Fibroblast of the aortic adventitia (primary cell): ENCODE results near the gene NCAPH2. TPM values are rescaled to one million over a fixed set of nuclear protein-coding genes. Genes with fewer than 3 reads are reported as not detected.

Experiments
- DNase-seq: peaks from one replicate; pipeline ENCODE4 v3.0.0-alpha.2; 2010; ENCODE audit warnings: low read depth
- H3K4me3 ChIP-seq: 2 replicates; pipeline ENCODE4 v1.5.1; 2011; ENCODE audit warnings: low read depth, mild to moderate bottlenecking, control low read depth, low read length, moderate library complexity
- total RNA-seq: library from RNA; depleted of rRNA; stranded (reverse); fragments of >200 nt; gene quantifications from 2 replicates; pipeline ENCODE4 v1.2.3, GENCODE V29; 2012; ENCODE audit warnings: low replicate concordance
- TF ChIP-seq, protein P1 (sequence below): IDR thresholded peaks from 2 replicates; pipeline ENCODE4 v1.5.1; 2011; ENCODE audit warnings: mild to moderate bottlenecking, low read length, control low read depth, inconsistent platforms; ENCODE audit not compliant: insufficient read depth

Gene NCAPH2
- total RNA-seq, 1 donor, result 49.1 TPM

DNA sequence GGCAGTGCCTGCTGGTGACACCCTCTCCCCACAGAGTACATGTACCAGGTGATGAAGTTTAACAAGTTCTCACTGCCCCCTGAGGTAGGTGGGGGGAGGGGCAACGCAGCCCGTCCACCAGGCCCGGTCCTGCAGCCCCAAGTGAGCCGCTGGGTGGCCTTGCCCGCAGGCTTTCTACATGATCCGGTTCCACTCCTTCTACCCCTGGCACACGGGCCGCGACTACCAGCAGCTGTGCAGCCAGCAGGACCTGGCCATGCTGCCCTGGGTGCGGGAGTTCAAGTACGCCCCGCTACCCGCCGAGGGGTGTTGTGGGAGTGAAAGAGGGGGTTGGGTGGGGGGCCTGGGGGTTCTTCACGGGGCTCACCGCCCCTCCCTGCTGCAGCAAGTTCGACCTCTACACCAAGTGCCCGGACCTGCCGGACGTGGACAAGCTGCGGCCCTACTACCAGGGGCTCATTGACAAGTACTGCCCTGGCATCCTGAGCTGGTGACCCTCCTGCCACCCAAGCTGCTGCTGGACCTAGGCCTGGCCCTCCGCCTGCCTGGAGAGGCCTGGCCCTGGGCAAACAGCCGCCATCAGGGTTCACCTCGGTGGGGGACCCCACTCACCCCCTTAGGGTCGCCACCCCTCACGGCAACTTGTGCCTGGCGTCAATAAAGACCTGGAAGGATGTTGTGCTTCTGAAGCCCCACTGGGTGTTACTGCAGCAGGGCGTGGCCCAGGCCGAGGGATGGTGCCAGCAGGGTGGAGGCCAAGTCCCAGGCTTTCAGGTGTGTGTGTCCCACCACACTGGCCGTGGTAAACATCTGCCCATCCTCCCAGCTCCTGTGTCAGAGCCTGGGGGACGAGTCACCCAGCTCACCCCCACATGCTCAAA, 18.4 kb upstream of the NCAPH2 start:
- DNase-seq, result no peak
- TF ChIP-seq, protein P1, sequence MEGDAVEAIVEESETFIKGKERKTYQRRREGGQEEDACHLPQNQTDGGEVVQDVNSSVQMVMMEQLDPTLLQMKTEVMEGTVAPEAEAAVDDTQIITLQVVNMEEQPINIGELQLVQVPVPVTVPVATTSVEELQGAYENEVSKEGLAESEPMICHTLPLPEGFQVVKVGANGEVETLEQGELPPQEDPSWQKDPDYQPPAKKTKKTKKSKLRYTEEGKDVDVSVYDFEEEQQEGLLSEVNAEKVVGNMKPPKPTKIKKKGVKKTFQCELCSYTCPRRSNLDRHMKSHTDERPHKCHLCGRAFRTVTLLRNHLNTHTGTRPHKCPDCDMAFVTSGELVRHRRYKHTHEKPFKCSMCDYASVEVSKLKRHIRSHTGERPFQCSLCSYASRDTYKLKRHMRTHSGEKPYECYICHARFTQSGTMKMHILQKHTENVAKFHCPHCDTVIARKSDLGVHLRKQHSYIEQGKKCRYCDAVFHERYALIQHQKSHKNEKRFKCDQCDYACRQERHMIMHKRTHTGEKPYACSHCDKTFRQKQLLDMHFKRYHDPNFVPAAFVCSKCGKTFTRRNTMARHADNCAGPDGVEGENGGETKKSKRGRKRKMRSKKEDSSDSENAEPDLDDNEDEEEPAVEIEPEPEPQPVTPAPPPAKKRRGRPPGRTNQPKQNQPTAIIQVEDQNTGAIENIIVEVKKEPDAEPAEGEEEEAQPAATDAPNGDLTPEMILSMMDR, result no peak
- H3K4me3 ChIP-seq, result no peak overlapping the region

DNA sequence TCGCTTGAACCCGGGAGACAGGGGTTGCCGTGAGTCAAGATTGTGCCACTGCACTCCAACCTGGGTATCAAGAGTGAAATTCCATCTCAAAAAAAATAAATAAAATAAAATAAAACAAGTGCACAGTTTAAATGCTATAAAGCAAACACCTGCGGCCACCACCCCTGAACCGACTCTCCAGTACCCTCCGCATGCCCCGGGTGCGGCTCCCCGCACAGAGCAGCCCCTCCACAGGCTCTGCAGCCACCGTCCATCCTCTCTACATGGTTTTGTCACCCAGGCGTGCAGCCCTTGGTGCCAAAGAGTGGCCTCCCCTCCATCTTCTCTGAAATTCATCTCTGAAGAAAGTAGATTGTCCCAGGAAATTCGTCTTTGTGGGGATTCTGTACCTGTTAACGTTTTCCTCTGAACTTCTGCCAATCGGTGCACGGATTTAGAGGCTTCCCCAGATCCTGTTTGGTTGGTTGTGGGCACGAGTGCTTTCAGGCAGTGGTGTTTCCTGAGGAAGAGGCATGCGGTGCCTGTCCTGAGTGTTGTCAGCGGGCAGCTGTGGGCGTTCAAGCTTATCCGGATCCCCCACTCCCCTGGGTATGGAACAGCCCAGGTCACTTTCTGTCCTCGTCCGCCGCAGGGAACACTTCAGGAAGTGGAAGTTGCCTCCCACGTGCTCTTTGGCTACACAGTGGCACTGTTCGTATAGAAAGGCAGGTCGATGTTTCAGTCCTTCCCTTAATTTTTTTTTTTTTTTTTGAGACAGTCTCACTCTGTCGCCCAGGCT, 17.3 kb upstream of the NCAPH2 start:
- DNase-seq, result no peak
- no peak overlapping the region for H3K4me3 ChIP-seq
- TF ChIP-seq, protein P1, result no peak

DNA sequence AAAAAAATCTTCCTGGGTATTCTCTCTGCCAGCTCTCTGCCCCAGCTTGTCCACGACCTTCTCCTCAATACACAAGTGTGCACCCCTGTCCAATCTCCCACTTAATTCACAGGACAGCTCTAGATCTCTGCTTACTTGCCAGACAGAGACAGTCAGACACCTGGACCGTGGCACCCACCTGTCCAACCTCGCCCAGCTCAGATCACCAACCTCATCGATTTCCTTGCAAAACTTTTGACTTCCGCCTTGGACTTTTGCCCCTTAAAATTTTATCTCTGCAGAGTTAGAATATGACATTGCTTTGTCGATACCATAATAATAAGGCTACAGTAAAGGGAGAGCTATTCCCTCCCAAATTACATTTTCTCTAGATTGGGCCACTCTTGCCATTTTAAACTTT, 10.9 kb upstream of the NCAPH2 start:
- TF ChIP-seq, protein P1, result no peak
- no peak for DNase-seq
- H3K4me3 ChIP-seq, result no peak overlapping the region

DNA sequence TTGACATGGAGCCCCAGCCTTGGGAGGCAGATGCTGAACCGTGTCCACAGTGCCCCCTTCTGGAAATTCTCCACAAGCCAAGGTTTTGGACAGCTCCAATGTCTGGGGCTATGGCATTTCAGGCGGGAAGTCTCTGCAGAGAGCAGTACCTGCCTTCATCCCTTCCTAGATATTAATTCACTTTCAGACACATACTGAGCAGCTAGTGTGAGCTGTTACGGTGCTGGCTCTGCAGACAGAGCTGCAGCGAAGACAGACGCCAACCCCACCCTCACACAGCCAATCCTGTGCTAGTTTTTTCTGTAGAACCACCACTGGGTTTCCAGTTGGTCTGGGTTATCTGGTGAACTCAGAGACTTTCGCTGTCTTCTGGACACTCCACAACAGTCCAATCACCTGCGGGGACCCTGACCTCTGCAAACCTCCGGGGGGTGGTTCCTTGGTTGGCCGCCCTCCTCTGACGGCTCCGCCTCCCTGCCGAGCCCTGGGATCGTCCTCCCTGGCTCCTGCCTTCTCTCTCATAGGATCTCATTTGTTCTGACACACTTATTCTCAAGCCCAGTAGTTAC, 9.6 kb upstream of the NCAPH2 start:
- TF ChIP-seq, protein P1, result peak; percentile 66
- H3K4me3 ChIP-seq, result no peak overlapping the region
- peak; percentile 58 for DNase-seq

DNA sequence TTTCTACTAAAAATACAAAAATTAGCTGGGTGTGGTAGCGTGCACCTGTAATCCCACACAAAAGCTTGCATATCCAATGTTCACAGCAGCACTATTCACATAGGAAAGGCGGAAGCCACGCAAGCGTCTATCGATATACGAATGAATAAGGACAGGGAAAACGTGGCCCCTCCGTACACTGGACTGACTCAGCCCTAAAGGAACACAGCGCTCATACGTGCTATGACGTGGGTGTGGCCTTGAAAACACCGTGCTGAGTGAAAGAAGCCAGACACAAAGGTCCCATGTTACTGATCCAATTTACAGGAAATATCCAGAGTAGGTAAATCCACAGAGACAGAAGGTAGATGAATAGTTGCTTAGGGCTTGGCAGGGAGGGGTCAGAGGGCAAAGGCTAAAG, 7.6 kb upstream of the NCAPH2 start:
- no peak for DNase-seq
- TF ChIP-seq, protein P1, result no peak
- H3K4me3 ChIP-seq, result no peak overlapping the region

DNA sequence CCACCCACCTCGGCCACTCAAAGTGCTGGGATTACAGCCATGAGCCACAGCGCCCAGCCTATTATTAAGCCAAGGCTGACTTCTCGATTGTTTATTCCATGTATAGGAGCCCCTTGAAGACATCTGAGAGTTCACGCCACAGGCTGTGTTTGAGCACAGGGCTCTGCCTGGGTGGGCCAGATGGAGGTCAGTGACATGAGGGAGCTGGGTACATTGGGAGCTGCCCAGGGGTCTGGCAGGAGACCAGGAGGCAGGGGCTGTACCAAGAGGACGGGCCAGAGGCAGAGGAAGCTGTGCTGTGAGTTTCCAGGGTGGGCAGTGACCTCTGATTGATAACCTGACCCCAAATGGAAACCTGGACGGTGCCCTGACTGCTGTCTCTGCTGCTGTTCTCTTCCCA, 5.9 kb upstream of the NCAPH2 start:
- no peak overlapping the region for H3K4me3 ChIP-seq
- DNase-seq, result no peak
- TF ChIP-seq, protein P1, result no peak
